PC-9 (cell line): ENCODE results near the gene MEF2A.

Experiments used
- EZH2 ChIP-seq: fragments of 200-600 bp; sonication (generic); IDR thresholded peaks from 2 replicates; pipeline ENCODE4 v1.8.0; 2017; ENCODE audit warnings: antibody characterized with exemption, low read depth
- TF ChIP-seq, protein P1 (sequence below): fragments of 200-600 bp; sonication (generic); conservative IDR thresholded peaks from 2 replicates; pipeline ENCODE4 v1.6.1; 2017; ENCODE audit warnings: mixed run types, antibody characterized with exemption, mild to moderate bottlenecking, moderate library complexity

DNA sequence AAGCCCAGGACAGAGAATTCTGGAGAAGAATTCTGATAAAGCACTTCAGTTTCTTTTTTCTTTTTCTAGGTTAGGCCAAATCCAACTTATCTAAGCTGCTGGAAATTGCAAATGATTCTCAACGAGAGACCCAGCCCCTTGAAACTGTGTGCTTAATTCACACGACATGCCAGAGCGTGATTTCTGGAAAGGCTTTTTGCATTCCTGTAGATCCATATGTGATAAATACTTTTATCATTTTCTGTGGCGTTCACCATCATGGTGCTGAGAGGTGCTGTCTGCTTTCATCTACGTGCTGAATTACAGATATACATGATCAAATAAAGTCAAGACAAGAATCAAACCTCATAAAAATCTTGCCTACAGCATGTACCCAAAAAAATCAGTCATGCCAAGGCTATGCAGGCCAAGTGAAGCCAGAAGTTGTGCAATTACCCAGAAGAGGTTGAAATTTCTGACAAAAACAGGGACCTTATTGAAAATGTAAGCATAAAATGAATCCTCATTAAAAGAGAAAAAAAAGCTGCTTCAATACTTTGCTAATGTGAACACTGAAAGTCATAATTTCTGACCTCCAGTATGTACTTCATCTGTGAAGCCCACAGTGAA, 10.8 kb upstream of the MEF2A start:
- TF ChIP-seq, protein P1, sequence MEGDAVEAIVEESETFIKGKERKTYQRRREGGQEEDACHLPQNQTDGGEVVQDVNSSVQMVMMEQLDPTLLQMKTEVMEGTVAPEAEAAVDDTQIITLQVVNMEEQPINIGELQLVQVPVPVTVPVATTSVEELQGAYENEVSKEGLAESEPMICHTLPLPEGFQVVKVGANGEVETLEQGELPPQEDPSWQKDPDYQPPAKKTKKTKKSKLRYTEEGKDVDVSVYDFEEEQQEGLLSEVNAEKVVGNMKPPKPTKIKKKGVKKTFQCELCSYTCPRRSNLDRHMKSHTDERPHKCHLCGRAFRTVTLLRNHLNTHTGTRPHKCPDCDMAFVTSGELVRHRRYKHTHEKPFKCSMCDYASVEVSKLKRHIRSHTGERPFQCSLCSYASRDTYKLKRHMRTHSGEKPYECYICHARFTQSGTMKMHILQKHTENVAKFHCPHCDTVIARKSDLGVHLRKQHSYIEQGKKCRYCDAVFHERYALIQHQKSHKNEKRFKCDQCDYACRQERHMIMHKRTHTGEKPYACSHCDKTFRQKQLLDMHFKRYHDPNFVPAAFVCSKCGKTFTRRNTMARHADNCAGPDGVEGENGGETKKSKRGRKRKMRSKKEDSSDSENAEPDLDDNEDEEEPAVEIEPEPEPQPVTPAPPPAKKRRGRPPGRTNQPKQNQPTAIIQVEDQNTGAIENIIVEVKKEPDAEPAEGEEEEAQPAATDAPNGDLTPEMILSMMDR, result no peak
- TF ChIP-seq EZH2, result no peak
